Esophagus squamous epithelium (tissue), 4 donors: ENCODE data around the gene DMTF1.

ENCODE experiments used
- POLR2A ChIP-seq, 4 donors: fragments of 450-650 bp; IDR thresholded peaks; one replicate each; pipeline ENCODE4 v1.6.1; 2017; ENCODE audit warnings: antibody characterized with exemption in 4 of 4, mild to moderate bottlenecking in 4 of 4, moderate library complexity in 3 of 4
- TF ChIP-seq, protein P1 (sequence below), 6 experiments: fragments of 450-650 bp in 4 of 6; fragments of 200-600 bp in 2 of 6; sonication (generic) in 2 of 6; IDR thresholded peaks; one replicate each; pipeline ENCODE4 v1.5.1; 2016 to 2019; ENCODE audit warnings: antibody characterized with exemption in 6 of 6, mild to moderate bottlenecking in 4 of 6, moderate library complexity in 4 of 6

DNA sequence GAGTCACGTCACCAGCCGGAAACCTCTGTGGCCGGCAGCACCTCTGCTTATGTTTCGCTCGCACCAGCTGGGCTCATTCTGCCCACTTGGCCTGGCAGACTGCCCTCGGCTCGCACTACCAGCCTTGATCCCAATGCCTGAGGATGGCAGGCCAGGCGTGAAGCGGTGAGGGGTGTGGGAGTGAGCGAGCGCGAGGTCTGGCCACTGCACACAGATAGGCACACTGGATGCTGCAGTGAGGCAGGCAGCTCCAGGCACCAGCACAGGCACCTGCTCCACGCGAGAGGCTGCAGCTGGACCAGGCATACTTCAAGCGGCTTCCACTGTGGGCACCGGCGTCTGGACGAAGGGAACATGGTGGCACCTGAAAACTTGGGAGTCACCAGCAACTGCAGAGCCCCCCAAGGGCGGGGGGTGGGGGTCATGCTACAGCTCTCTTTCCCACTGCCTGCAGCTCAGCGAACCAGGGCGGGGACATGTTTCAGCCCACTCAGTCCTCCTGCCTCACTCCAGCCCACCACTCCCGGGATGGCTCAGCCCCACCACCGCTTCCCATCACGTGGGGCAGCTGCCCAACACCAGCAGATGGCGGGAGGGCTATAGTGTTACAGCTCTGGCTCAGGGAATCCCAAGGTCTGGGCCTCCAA lies 5.4 kb upstream of the DMTF1 start:
- TF ChIP-seq, protein P1, sequence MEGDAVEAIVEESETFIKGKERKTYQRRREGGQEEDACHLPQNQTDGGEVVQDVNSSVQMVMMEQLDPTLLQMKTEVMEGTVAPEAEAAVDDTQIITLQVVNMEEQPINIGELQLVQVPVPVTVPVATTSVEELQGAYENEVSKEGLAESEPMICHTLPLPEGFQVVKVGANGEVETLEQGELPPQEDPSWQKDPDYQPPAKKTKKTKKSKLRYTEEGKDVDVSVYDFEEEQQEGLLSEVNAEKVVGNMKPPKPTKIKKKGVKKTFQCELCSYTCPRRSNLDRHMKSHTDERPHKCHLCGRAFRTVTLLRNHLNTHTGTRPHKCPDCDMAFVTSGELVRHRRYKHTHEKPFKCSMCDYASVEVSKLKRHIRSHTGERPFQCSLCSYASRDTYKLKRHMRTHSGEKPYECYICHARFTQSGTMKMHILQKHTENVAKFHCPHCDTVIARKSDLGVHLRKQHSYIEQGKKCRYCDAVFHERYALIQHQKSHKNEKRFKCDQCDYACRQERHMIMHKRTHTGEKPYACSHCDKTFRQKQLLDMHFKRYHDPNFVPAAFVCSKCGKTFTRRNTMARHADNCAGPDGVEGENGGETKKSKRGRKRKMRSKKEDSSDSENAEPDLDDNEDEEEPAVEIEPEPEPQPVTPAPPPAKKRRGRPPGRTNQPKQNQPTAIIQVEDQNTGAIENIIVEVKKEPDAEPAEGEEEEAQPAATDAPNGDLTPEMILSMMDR (IDR thresholded peaks at IDR 0.05) = no peak
- TF ChIP-seq POLR2A (IDR thresholded peaks at IDR 0.05) = no peak
